Endothelial cell (in vitro differentiated cells): ENCODE data around the gene ADCYAP1. TPM values are rescaled to one million over a fixed set of nuclear protein-coding genes. Genes with fewer than 3 reads are reported as not detected.
"Not testable (repeated sequence)": the region's sequence is repeated elsewhere in the genome, so short reads cannot be mapped to it uniquely, and the experiment has no call there.

Experiments used
- DNase-seq: peaks from one replicate; pipeline ENCODE4 v3.0.0; 2021; ENCODE audit warnings: low spot score
- H3K27ac Mint-ChIP-seq: one replicate; pipeline ENCODE4 v1.8.0; 2021; ENCODE audit warnings: mixed read lengths, inconsistent platforms; ENCODE audit not compliant: unreplicated experiment
- H3K27me3 Mint-ChIP-seq: one replicate; pipeline ENCODE4 v1.8.0; 2021; ENCODE audit warnings: mild to moderate bottlenecking, moderate library complexity, mixed read lengths, inconsistent platforms; ENCODE audit not compliant: unreplicated experiment
- H3K36me3 Mint-ChIP-seq: one replicate; pipeline ENCODE4 v1.8.0; 2021; ENCODE audit warnings: mild to moderate bottlenecking, low read depth, mixed read lengths, inconsistent platforms; ENCODE audit not compliant: unreplicated experiment
- H3K4me1 Mint-ChIP-seq: one replicate; pipeline ENCODE4 v1.8.0; 2021; ENCODE audit warnings: mild to moderate bottlenecking, mixed read lengths, inconsistent platforms; ENCODE audit not compliant: unreplicated experiment
- H3K4me3 Mint-ChIP-seq: one replicate; pipeline ENCODE4 v1.8.0; 2021; ENCODE audit warnings: mild to moderate bottlenecking, mixed read lengths, inconsistent platforms; ENCODE audit not compliant: unreplicated experiment
- H3K9me3 Mint-ChIP-seq: one replicate; pipeline ENCODE4 v1.8.0; 2021; ENCODE audit warnings: mixed read lengths, inconsistent platforms; ENCODE audit not compliant: unreplicated experiment
- long read RNA-seq: library from polyadenylated mRNA; unstranded; transcript quantifications from one replicate; pipeline ENCODE4 v2.0.0, GENCODE V29; 2020; ENCODE audit not compliant: unreplicated experiment
- total RNA-seq: library from RNA; stranded (reverse); fragmentation: NEBNext Ultra II Directional; extraction: Animal tissue kit (Norgen Biotek cat#: 25700); gene quantifications from one replicate; pipeline ENCODE4 v1.2.1, GENCODE V29; 2021; ENCODE audit not compliant: unreplicated experiment
- TF ChIP-seq, protein P1 (sequence below): fragments of 200-600 bp; sonication (generic); IDR thresholded peaks from one replicate; pipeline ENCODE4 v1.5.0; 2021; ENCODE audit warnings: antibody characterized with exemption; ENCODE audit not compliant: unreplicated experiment

Gene ADCYAP1
- 18.5 TPM for total RNA-seq
- long read RNA-seq, partial matches to known transcripts, result 0 of 6 reads
- long read RNA-seq, other reads (novel, unspliced or antisense), result 3 of 6 reads

DNA sequence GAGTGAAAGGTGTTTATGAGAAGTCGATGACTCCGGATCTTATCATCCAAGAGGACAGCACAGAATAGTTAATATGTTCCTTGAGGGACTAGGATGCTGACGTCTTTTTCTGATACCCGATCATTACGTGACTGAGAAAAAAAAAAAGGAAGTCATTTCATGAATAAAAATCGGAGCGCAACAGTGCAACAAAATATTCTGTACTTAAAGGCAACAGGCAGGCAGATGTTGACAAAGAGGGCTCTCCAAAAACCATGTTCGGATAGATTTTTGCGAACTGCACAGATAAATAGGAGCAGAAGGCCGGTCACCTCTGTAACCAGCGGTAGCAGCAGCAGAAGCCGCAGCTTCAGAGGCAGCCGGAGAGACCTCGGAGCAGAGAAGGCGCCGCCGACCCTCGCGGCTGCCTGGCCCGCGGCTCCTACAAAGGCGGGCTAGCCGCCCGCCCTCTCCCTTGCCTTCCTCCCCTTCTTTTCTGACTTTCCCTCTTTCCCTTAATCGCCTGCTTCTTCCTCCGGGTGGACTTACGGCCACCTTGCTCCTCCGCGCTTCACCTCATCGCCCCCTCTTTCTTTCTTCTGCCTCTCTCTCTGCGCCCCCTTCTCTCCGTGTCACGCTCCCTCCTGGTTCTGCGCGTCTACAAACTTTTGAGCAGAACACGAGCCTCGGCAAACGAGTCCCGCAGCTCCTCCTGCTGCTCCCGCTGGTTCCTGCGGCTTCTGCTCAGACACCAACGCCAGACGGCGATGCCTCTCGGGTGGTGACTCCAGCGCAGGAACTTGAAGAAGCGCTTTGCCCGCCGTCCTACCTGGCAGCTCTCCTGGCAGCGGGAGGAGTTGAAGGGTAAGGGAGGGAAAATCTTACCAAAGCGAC lies at the start of gene ADCYAP1:
TSS of gene ADCYAP1 (plus strand) at position 654 of the 873 bp plus-strand sequence. CDS start 516 bp downstream, outside the sequence.
- no peaks in the 10 kb centered on the region for H3K9me3 Mint-ChIP-seq
- TF ChIP-seq, protein P1, sequence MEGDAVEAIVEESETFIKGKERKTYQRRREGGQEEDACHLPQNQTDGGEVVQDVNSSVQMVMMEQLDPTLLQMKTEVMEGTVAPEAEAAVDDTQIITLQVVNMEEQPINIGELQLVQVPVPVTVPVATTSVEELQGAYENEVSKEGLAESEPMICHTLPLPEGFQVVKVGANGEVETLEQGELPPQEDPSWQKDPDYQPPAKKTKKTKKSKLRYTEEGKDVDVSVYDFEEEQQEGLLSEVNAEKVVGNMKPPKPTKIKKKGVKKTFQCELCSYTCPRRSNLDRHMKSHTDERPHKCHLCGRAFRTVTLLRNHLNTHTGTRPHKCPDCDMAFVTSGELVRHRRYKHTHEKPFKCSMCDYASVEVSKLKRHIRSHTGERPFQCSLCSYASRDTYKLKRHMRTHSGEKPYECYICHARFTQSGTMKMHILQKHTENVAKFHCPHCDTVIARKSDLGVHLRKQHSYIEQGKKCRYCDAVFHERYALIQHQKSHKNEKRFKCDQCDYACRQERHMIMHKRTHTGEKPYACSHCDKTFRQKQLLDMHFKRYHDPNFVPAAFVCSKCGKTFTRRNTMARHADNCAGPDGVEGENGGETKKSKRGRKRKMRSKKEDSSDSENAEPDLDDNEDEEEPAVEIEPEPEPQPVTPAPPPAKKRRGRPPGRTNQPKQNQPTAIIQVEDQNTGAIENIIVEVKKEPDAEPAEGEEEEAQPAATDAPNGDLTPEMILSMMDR, result no peak
- H3K27me3 Mint-ChIP-seq, result peaks cover 15% of the 10 kb centered on the region
- H3K36me3 Mint-ChIP-seq, result peaks cover 5% of the 10 kb centered on the region
- DNase-seq, result peak; percentile 43
- peaks cover 20% of the 10 kb centered on the region for H3K4me1 Mint-ChIP-seq
- H3K27ac Mint-ChIP-seq, result peak within 1 kb of the TSS; percentile 31
- H3K4me3 Mint-ChIP-seq, result peak within 1 kb of the TSS; percentile 90

DNA sequence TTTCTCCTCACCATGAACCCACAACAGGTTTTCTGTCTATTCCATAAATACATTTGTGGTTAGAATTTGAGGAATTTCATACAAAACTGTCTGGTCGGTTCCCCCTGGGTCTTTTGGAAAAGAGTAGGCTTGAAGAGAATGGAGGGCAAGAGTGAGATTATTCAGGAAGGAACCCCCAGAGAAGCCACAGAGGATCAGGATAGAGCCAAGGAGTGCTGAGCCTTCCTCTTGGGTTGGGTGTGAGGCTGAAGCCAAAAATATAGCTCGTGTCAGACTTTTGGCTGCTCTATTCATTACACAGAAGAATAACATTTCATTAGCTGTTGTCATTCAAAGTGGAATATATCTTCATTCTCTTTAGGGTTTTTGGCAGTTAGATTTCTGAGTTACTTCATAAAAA lies 46.7 kb upstream of the ADCYAP1 start:
- DNase-seq, result no peak
- H3K9me3 Mint-ChIP-seq, result no peaks in the 10 kb centered on the region
- H3K4me1 Mint-ChIP-seq, result peaks cover 13% of the 10 kb centered on the region
- TF ChIP-seq, protein P1, result no peak
- no peak overlapping the region for H3K27ac Mint-ChIP-seq
- H3K4me3 Mint-ChIP-seq, result no peak overlapping the region
- H3K36me3 Mint-ChIP-seq, result no peaks in the 10 kb centered on the region
- H3K27me3 Mint-ChIP-seq, result peaks cover 2% of the 10 kb centered on the region

DNA sequence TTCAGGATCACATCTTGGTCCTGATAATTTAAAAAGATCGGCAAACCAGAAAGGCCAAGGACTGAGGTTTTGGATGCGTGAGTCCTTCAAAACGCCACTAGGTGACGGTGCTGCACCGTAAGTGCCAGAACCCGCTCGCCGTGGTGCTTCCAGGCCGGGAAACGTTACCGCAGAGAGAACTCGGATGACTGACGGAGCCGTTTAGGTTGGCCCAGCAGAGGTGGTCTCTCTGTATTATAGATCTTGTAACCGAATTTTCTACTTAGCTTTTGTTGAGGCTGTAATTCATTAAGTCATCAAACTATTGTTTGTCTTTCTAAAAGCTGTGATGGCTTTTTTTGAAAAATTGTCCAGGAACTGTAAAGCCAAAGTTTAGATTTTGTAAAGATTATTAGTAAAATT lies 39.8 kb upstream of the ADCYAP1 start:
- H3K9me3 Mint-ChIP-seq, result no peaks in the 10 kb centered on the region
- no peak overlapping the region for H3K4me3 Mint-ChIP-seq
- TF ChIP-seq, protein P1, result peak; percentile 68
- H3K27me3 Mint-ChIP-seq, result no peaks in the 10 kb centered on the region
- no peak overlapping the region for H3K27ac Mint-ChIP-seq
- peaks cover 13% of the 10 kb centered on the region for H3K4me1 Mint-ChIP-seq
- H3K36me3 Mint-ChIP-seq, result no peaks in the 10 kb centered on the region
- DNase-seq, result peak; percentile 73

DNA sequence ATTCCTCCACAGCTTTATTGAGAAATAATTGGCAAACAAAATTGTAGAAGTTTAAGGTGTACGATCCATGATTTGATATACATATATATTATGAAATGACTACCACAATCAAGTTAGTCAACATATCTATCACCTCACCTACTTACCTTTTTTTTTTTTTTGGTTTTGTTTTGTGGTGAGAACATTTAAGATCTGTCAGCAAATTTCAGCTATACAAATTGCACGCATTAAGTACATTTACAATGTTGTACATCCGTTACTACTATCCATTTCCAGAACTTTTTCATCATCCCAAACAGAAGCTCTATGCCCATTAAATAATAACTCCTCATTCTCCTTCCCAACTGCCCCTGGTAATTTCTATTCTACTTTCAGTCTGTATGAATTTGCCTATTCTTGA lies 37.4 kb upstream of the ADCYAP1 start:
- H3K27me3 Mint-ChIP-seq, result no peaks in the 10 kb centered on the region
- no peak overlapping the region for H3K27ac Mint-ChIP-seq
- H3K4me3 Mint-ChIP-seq, result no peak overlapping the region
- H3K9me3 Mint-ChIP-seq, result no peaks in the 10 kb centered on the region
- no peaks in the 10 kb centered on the region for H3K36me3 Mint-ChIP-seq
- DNase-seq, result no peak
- H3K4me1 Mint-ChIP-seq, result peaks cover 4% of the 10 kb centered on the region
- TF ChIP-seq, protein P1, result no peak

DNA sequence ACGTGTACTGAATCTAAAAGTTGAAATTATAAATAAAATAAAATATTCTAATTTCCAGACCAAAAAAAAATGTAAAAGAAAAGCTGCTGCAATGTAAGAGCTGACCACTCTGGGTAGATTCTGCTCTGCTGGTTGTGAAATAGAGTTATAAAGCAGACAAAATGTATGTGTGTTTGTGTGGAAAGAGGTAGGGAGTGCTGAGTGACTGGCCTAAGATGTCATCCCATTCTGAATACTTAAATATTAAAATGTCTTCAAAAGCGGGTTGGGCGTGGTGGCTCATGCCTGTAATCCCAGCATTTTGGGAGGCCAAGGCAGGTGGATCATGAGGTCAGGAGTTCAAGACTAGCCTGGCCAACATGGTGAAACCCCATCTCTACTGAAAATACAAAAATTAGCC lies 31.2 kb upstream of the ADCYAP1 start:
- H3K9me3 Mint-ChIP-seq, H3K36me3 Mint-ChIP-seq, H3K4me3 Mint-ChIP-seq, H3K27me3 Mint-ChIP-seq, DNase-seq, H3K4me1 Mint-ChIP-seq, H3K27ac Mint-ChIP-seq: not testable (repeated sequence)
